Duodenal mucosa (tissue), 2 donors: ENCODE measurements around the gene RAD18.

Source experiments
- H3K27ac ChIP-seq: one replicate; pipeline ENCODE4 v1.7.0; 2013; ENCODE audit warnings: low read depth, low read length
- H3K27me3 ChIP-seq, 2 donors: one replicate each; pipeline ENCODE4 v1.7.0; 2013; ENCODE audit warnings: low read length in 2 of 2, control low read depth in 1 of 2; ENCODE audit not compliant: insufficient read depth in 2 of 2, control insufficient read depth in 1 of 2
- H3K36me3 ChIP-seq, 2 donors: one replicate each; pipeline ENCODE4 v1.7.0; 2013; ENCODE audit warnings: low read length in 2 of 2, control low read depth in 1 of 2; ENCODE audit not compliant: insufficient read depth in 2 of 2, control insufficient read depth in 1 of 2
- H3K4me1 ChIP-seq, 2 donors: one replicate each; pipeline ENCODE4 v1.7.0; 2013; ENCODE audit warnings: low read length in 2 of 2, control low read depth in 1 of 2; ENCODE audit not compliant: insufficient read depth in 2 of 2, control insufficient read depth in 1 of 2
- H3K4me3 ChIP-seq, 2 donors: one replicate each; pipeline ENCODE4 v1.7.0; 2013; ENCODE audit warnings: low read length in 2 of 2, low read depth in 1 of 2
- H3K9ac ChIP-seq, 2 donors: one replicate each; pipeline ENCODE4 v1.7.0; 2013; ENCODE audit warnings: low read length in 2 of 2, low read depth in 1 of 2
- H3K9me3 ChIP-seq, 2 donors: one replicate each; pipeline ENCODE4 v1.7.0; 2013; ENCODE audit warnings: low read length in 2 of 2, control low read depth in 1 of 2; ENCODE audit not compliant: control insufficient read depth in 1 of 2

The RAD18 gene

GRCh38 chr3:8853081-8853480 is 110.2 kb downstream of the RAD18 start:
- Histone ChIP-seq H3K27me3 (no peaks in the 10 kb centered on the region), H3K4me3 (no peak overlapping the region), H3K9me3 (no peaks in the 10 kb centered on the region), H3K9ac (no peak overlapping the region), H3K36me3 (peaks cover 0 to 4% of the 10 kb centered on the region in 2 donors), H3K4me1 (no peaks in the 10 kb centered on the region), H3K27ac (no peak overlapping the region)

GRCh38 chr3:8852511-8852910 is 110.8 kb downstream of the RAD18 start:
- no peaks in the 10 kb centered on the region for H3K27me3 ChIP-seq
- no peak overlapping the region for H3K9ac ChIP-seq
- no peak overlapping the region for H3K4me3 ChIP-seq
- H3K4me1 ChIP-seq, result no peaks in the 10 kb centered on the region
- no peaks in the 10 kb centered on the region for H3K9me3 ChIP-seq
- H3K27ac ChIP-seq, result no peak overlapping the region
- peaks cover 0 to 4% of the 10 kb centered on the region in 2 donors for H3K36me3 ChIP-seq

GRCh38 chr3:8851703-8852102 is 111.6 kb downstream of the RAD18 start:
- H3K4me1 ChIP-seq, result no peaks in the 10 kb centered on the region
- H3K9me3 ChIP-seq, result no peaks in the 10 kb centered on the region
- H3K27me3 ChIP-seq, result no peaks in the 10 kb centered on the region
- no peak overlapping the region for H3K9ac ChIP-seq
- no peak overlapping the region for H3K27ac ChIP-seq
- peaks cover 0 to 4% of the 10 kb centered on the region in 2 donors for H3K36me3 ChIP-seq
- H3K4me3 ChIP-seq, result no peak overlapping the region

- Histone ChIP-seq H3K9ac (no peak overlapping the region), H3K27ac (no peak overlapping the region), H3K4me1 (no peaks in the 10 kb centered on the region), H3K9me3 (no peaks in the 10 kb centered on the region), H3K36me3 (no peaks in the 10 kb centered on the region), H3K27me3 (no peaks in the 10 kb centered on the region), H3K4me3 (no peak overlapping the region)
Measured at GRCh38 chr3:8848696-8849131, 114.6 kb downstream of the RAD18 start.

DNA sequence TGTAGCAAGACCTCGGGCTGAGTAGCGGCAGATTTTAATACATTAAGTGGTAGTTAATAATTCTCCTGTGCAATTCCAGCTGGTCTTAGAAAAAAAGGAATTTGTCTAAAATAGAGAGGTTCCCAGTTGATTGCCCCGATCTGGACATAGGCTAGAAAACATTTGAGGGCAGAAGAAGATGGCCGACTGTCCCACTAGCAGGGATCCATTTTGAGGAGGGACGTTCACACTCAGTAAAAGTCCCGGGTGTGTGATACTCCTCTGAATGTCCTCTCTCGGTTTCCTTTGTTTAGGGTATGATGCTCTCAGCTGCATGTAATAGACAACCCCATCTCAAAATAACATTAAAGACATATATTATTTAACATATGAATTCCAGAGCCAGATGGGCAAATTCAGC is 116.0 kb downstream of the RAD18 start:
- Histone ChIP-seq H3K27me3 (no peaks in the 10 kb centered on the region), H3K4me3 (no peak overlapping the region), H3K9ac (no peak overlapping the region), H3K4me1 (no peaks in the 10 kb centered on the region), H3K27ac (no peak overlapping the region), H3K36me3 (no peaks in the 10 kb centered on the region), H3K9me3 (no peaks in the 10 kb centered on the region)

DNA sequence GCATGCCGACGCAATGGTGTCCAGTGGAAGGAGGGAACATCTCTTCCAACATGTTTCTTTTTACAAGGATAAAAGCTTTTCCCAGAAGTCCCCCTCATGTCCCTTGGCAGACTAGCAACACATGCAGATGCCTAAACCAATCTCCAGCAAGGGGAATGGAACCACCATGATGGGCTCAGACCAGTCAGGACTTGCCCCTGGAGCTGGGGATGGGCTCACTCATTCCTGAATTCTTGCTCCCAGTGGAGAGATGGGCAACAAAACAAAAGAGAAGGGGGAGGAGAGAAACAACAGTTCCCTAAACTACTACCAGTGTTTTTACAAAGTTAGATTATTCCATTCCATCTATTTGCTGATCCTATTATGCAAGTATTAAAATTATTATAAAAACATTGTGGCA is 117.1 kb downstream of the RAD18 start:
- Histone ChIP-seq H3K9me3 (no peaks in the 10 kb centered on the region), H3K27ac (no peak overlapping the region), H3K9ac (no peak overlapping the region), H3K27me3 (no peaks in the 10 kb centered on the region), H3K36me3 (no peaks in the 10 kb centered on the region), H3K4me1 (no peaks in the 10 kb centered on the region), H3K4me3 (no peak overlapping the region)

DNA sequence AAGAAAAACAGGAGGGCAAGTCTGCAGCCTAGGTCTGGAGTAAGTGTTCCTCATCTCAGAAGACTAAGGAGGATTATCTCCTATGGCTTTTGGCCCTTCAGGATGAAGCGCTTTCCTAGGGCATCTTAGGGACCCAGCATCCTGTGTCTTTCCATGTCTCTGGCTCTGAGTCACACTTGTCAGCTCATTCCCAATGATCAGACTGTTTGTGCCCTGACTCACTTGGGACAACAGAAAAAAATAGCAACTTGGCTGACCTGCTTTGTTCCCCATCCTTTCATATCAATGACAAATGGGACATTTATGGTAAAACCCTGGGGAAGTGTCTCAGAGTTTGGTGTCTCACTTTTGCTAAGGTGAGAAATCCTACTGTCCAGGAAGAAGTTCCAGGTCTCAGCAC is 117.6 kb downstream of the RAD18 start:
- Histone ChIP-seq H3K9ac (no peak overlapping the region), H3K4me3 (no peak overlapping the region), H3K4me1 (no peaks in the 10 kb centered on the region), H3K27ac (no peak overlapping the region), H3K27me3 (no peaks in the 10 kb centered on the region), H3K36me3 (no peaks in the 10 kb centered on the region), H3K9me3 (no peaks in the 10 kb centered on the region)

DNA sequence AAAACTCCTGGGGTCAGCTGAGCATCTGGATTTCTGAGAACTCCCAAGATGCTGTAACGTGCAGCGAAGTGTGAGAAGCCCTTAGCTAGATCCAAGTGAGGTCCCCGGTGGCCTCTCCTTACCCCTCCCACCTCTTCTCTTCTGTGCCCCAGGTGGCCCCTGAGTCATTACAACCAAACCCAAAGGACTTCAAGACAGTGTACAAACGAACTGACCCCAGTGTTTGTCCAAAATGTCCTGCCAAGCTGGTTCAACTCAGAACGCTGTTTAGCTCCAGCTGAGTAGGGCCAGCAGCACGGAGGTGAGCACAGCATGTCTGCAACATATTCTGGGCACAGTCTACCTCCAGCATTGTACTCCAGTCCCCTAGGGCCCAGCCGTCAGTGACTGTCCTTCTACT is 119.9 kb downstream of the RAD18 start:
- Histone ChIP-seq H3K27ac (no peak overlapping the region), H3K9ac (no peak overlapping the region), H3K36me3 (no peaks in the 10 kb centered on the region), H3K4me1 (no peaks in the 10 kb centered on the region), H3K9me3 (no peaks in the 10 kb centered on the region), H3K27me3 (no peaks in the 10 kb centered on the region), H3K4me3 (no peak overlapping the region)

DNA sequence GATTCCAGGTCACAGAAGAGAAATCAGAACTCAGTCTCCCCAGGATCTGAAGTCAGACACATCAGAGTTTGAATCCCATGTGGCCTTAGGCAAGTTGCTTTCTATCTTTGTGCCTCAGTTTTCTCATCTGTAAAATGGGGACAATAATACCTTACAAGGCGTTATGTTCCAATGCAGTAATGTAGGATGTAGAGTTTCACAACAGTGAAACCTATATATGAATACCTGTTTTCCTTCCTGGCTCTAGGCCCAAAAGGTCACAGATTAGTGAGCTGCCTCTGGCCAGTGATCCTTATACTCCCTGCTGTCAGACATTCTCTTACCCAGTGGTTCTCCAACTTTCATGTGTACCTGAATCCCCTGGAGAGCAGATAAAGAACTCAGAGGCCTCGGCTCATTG is 121.0 kb downstream of the RAD18 start:
- H3K9me3 ChIP-seq, result no peaks in the 10 kb centered on the region
- no peaks in the 10 kb centered on the region for H3K4me1 ChIP-seq
- no peak overlapping the region for H3K4me3 ChIP-seq
- no peak overlapping the region for H3K9ac ChIP-seq
- H3K27ac ChIP-seq, result no peak overlapping the region
- H3K36me3 ChIP-seq, result no peaks in the 10 kb centered on the region
- H3K27me3 ChIP-seq, result no peaks in the 10 kb centered on the region

- Histone ChIP-seq H3K9me3 (no peaks in the 10 kb centered on the region), H3K27me3 (no peaks in the 10 kb centered on the region), H3K4me1 (no peaks in the 10 kb centered on the region), H3K9ac (no peak overlapping the region), H3K4me3 (no peak overlapping the region), H3K27ac (no peak overlapping the region), H3K36me3 (no peaks in the 10 kb centered on the region)
Measured at GRCh38 chr3:8841472-8841871, 121.8 kb downstream of the RAD18 start.

DNA sequence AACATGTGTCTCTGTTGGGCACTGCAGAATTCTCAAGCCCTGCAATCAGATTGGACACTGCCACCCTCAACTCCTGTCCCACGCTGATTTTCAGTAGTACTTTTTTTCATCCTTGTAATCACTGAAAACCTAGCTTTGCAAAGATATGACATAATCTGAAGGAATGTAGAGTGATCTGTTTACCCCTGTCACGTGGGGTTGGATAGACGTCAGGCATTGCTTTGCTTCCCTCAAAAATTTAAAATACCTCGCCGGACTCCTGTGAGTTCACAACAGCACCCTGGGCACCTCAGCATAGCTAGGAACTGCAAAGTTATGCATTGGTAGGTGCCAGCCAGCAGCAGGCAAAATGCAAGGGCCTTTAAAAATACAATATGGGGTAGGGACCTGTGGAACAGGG is 122.7 kb downstream of the RAD18 start:
- no peaks in the 10 kb centered on the region for H3K27me3 ChIP-seq
- H3K4me3 ChIP-seq, result no peak overlapping the region
- no peak overlapping the region for H3K9ac ChIP-seq
- no peaks in the 10 kb centered on the region for H3K36me3 ChIP-seq
- no peak overlapping the region for H3K27ac ChIP-seq
- H3K9me3 ChIP-seq, result no peaks in the 10 kb centered on the region
- no peaks in the 10 kb centered on the region for H3K4me1 ChIP-seq
